H4 (cell line): Measurements from ENCODE around the gene SLC31A1. TPM values are rescaled to one million over a fixed set of nuclear protein-coding genes. Genes with fewer than 3 reads are reported as not detected.

ENCODE experiments used
- DNase-seq: peaks from one replicate; pipeline ENCODE4 v3.0.0-alpha.2; 2015; ENCODE audit warnings: low spot score
- total RNA-seq: library from RNA; depleted of rRNA; stranded (reverse); fragments of >200 nt; shearing (Covaris generic); gene quantifications from 2 replicates; pipeline ENCODE4 v1.2.3, GENCODE V29; 2014; rRNA removed

SLC31A1 gene
- total RNA-seq: 34.3 and 36.1 TPM in 2 replicates

GRCh38 chr9:113221003-113221799, at the start of gene SLC31A1, which contains the start of gene FKBP15:
SLC31A1 (plus strand) TSS chr9:113221544; CDS start chr9:113256149, 34,605 bp downstream.
FKBP15 (minus strand) TSS chr9:113221277; CDS start chr9:113221243, 34 bp downstream.
- DNase-seq: peak; percentile 97

- DNase-seq: no peak
These were observed 48.0 kb upstream of the SLC31A1 start for GRCh38 chr9:113173341-113173740.

- DNase-seq: no peak
These were observed 44.5 kb upstream of the SLC31A1 start for GRCh38 chr9:113176803-113177202.

- DNase-seq: no peak
These were observed 44.1 kb upstream of the SLC31A1 start for GRCh38 chr9:113177251-113177650.

GRCh38 chr9:113178087-113178486, 43.3 kb upstream of the SLC31A1 start:
- DNase-seq: no peak

GRCh38 chr9:113179839-113180238, 41.5 kb upstream of the SLC31A1 start:
- no peak for DNase-seq

GRCh38 chr9:113181165-113181564, 40.2 kb upstream of the SLC31A1 start:
- DNase-seq: no peak

- no peak for DNase-seq
These were observed 37.3 kb upstream of the SLC31A1 start for GRCh38 chr9:113183956-113184488.

DNA sequence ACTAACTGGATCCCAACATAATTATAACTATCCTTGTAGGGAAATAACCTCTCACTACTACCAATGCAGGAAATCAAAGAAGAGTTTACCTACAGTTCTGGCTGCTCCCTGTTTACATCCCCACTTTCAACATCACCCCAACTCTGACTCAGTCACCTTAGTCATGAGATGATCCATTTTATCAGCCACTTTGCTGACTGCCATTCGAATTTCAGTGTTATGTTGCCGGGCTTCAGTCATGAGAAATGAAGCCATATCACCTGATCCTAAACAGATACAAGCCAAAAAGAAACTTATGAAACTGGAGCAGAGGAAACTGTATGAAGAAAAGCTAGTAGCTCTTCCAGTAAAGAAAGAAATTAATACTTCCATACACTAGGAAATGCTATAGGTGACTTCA, 36.8 kb upstream of the SLC31A1 start:
- DNase-seq: no peak

- DNase-seq: no peak
These were observed 36.1 kb upstream of the SLC31A1 start for GRCh38 chr9:113185271-113185670.

- DNase-seq: no peak
These were observed 35.1 kb upstream of the SLC31A1 start for GRCh38 chr9:113186137-113186755.

GRCh38 chr9:113187929-113188595, 33.3 kb upstream of the SLC31A1 start:
- DNase-seq: peak; percentile 19

DNA sequence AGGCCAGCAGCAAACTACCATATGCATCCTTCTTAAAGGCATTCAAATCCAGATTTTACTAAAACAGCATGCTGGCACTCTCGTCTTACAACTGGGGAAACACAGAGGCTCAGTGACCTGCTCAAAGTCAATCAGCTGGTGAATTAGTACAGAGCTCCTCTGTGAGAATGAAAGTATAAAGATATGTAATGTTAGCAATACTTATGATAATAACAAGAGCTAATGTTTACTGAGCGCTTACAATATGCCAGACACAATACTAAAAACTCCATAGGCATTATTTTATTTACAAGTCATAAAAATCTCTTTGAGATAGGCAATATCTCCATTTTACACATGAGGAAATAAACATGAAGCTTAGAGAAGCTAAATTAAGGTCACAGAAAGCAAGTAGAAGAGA, 28.9 kb upstream of the SLC31A1 start:
- no peak for DNase-seq

GRCh38 chr9:113199683-113200329, 21.5 kb upstream of the SLC31A1 start:
- no peak for DNase-seq

- DNase-seq: no peak
These were observed 15.9 kb upstream of the SLC31A1 start for GRCh38 chr9:113205432-113205831.

DNA sequence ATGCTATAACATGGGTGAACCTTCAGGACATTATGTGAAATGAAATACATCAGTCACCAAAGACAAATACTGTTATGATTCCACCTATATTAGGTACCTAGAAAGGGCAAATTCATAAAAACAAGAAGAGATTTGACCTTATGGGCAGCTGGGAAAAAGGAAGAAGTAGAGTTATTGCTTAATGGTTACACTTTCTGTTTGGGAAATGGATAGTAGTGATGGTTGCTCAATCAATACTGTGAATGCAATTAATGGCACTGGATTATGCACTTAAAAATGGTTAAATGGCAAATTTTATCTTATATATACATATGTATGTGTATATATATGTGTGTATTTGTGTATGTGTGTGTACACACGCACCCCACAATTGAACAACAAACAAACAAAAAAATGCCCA, 15.5 kb upstream of the SLC31A1 start:
- no peak for DNase-seq

DNA sequence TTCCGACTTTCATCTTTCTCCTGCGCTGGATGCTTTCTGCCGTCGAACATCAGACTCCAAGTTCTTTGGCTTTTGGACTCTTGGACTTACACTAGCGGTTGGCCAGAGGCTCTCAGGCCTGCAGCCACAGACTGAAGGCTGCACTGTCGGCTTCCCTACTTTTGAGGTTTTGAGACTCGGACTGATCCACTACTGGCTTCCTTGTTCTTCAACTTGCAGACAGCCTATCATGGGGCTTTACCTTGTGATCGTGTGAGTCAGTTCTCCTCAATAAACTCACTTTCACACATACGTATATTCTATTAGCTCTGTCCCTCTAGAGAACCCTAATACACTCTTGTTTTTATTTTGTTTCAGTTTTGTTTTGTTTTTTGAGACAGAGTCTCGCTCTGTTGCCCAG, 10.5 kb upstream of the SLC31A1 start:
- no peak for DNase-seq

DNA sequence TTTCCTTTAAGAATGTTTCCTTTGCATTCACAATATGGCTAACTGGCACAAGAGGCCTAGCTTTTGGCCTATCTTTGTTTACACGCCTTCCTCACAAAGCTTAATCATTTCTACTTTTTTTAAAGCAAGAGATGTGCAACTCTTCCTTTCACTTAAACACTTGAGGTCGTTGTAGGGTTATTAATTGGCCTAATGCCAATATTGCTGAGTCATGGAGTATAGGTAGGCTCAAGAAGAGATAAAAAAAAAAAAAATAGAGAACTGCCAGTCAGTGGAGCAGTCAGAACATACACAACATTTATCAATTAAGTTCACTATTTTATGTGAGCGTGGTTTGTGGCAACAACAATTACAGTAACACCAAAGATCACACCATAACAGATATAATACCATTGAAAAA, 6.2 kb upstream of the SLC31A1 start:
- peak; percentile 33 for DNase-seq

- DNase-seq: no peak
These were observed 4.9 kb upstream of the SLC31A1 start for GRCh38 chr9:113216406-113216805.

DNA sequence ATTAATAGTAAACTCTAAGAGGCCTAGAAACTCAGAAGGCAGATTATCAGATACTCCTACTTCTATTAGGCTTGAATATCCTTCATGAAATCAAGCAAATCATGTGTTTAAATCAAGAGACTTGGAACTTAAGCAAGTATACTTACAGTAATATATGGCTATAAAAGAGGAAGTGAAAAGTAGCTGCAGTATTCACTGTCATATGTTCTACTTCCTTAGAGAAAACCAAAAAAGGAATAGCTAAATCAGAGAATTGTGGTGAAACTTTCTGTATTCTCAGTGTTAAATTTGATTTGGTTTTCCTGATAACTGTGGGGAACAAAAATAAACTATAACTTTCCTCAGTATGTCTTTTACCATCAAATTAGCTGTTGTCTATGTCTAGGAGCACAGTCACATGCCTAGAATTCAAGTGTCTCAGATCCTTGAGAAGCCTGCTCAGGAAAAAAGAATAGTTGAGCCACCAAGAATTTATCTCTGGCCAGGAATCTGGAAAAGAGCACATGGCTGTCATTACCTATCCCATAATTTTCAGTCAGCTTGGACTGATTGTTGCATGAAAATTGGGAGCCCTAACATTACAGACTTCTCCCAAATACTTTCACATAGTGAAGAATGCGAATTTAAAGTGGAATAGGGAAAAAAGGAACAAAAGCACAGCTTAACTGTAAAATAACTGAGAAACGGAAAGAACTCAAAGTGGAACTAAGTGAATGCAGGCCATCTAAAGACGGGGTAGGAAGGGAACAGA, 2.0 kb upstream of the SLC31A1 start:
- no peak for DNase-seq

DNA sequence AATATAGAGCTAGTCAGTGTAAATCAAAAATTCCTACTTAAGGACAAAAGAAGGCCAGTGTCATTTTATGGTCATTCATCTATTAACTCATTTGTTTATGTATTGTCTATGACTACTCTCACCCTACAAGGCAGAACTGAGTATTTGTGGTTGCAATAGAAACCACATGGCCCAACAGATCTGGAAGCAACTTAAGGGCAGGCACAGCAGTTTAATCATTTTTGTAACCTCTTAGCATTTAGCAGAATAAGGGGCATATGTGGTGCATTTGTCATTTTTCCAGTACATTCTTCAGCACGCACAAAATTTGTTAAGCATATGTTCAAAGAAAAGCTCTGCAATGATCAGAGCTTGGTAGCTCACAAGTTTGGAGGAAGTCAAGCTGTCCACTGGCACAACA, 1.4 kb upstream of the SLC31A1 start:
- peak; percentile 50 for DNase-seq
